ENCODE data around the gene DUOXA2. TPM values are rescaled to one million over a fixed set of nuclear protein-coding genes. Genes with fewer than 3 reads are reported as not detected.

Gene DUOXA2
- polyA plus RNA-seq, 1 donor from 2014 or later, result not detected

- Histone ChIP-seq H3K9me2 (ENCODE audit: insufficient read depth, low read length) (no peaks in the 10 kb centered on the region), H4K20me1 (ENCODE audit: insufficient read depth) (no peaks in the 10 kb centered on the region), H3K79me2 (replicated peaks; ENCODE audit: insufficient read depth, low read length) (no peaks in the 10 kb centered on the region), H3K9ac (ENCODE audit: low read length) (no peak overlapping the region), H3K36me3 (ENCODE audit: insufficient read depth, low read length) (no peaks in the 10 kb centered on the region), H3K4me2 (ENCODE audit: low read length) (no peak overlapping the region), H3K4me3 (ENCODE audit: low read length) (no peak overlapping the region), H3K27me3 (ENCODE audit: insufficient read depth, low read depth, low read length) (no peaks in the 10 kb centered on the region), H3F3A (ENCODE audit: insufficient read depth, low read length, poor library complexity, severe bottlenecking) (no peaks in the 10 kb centered on the region), H3K9me3 (ENCODE audit: low read length) (no peaks in the 10 kb centered on the region), H2AFZ (ENCODE audit: low read depth, low read length) (no peak overlapping the region), H3K27ac (ENCODE audit: low read length) (no peak overlapping the region)
- TF ChIP-seq SMC3 (conservative IDR thresholded peaks at IDR 0.05; ENCODE audit: poor library complexity) (no peak), EZH2 (IDR thresholded peaks at IDR 0.05; ENCODE audit: borderline replicate concordance, insufficient read depth, low read length, poor library complexity, severe bottlenecking) (no peak), EP300 (conservative IDR thresholded peaks at IDR 0.05; ENCODE audit: poor library complexity, severe bottlenecking) (no peak), POLR2AphosphoS5 (IDR thresholded peaks at IDR 0.05) (no peak), MXI1 (conservative IDR thresholded peaks at IDR 0.05; ENCODE audit: poor library complexity, severe bottlenecking) (no peak), CTCF (IDR thresholded peaks at IDR 0.05; ENCODE audit: poor library complexity, severe bottlenecking) (no peak)
These were observed 30.6 kb downstream of the DUOXA2 start for GRCh38 chr15:45144775-45145174.

GRCh38 chr15:45146405-45146804 lies 32.3 kb downstream of the DUOXA2 start:
- H3K27me3 ChIP-seq (ENCODE audit: insufficient read depth, low read depth, low read length), result no peaks in the 10 kb centered on the region
- no peaks in the 10 kb centered on the region for H3K36me3 ChIP-seq (ENCODE audit: insufficient read depth, low read length)
- H3K4me2 ChIP-seq (ENCODE audit: low read length), result no peak overlapping the region
- no peaks in the 10 kb centered on the region for H4K20me1 ChIP-seq (ENCODE audit: insufficient read depth)
- no peak overlapping the region for H3K4me3 ChIP-seq (ENCODE audit: low read length)
- H3K27ac ChIP-seq (ENCODE audit: low read length), result no peak overlapping the region
- H3K9me2 ChIP-seq (ENCODE audit: insufficient read depth, low read length), result no peaks in the 10 kb centered on the region
- H3K9me3 ChIP-seq (ENCODE audit: low read length), result no peaks in the 10 kb centered on the region
- no peaks in the 10 kb centered on the region for H3K79me2 ChIP-seq (replicated peaks; ENCODE audit: insufficient read depth, low read length)
- no peak overlapping the region for H2AFZ ChIP-seq (ENCODE audit: low read depth, low read length)
- H3K9ac ChIP-seq (ENCODE audit: low read length), result no peak overlapping the region
- TF ChIP-seq SMC3 (conservative IDR thresholded peaks at IDR 0.05; ENCODE audit: poor library complexity), result no peak
- no peak for TF ChIP-seq EZH2 (IDR thresholded peaks at IDR 0.05; ENCODE audit: borderline replicate concordance, insufficient read depth, low read length, poor library complexity, severe bottlenecking)
- TF ChIP-seq TAF1 (IDR thresholded peaks at IDR 0.05; ENCODE audit: low read depth), result no peak
- no peak for TF ChIP-seq POLR2AphosphoS5 (IDR thresholded peaks at IDR 0.05)
- no peak for TF ChIP-seq RAD21 (conservative IDR thresholded peaks at IDR 0.05)
- TF ChIP-seq MXI1 (conservative IDR thresholded peaks at IDR 0.05; ENCODE audit: poor library complexity, severe bottlenecking), result no peak
- TF ChIP-seq REST (IDR thresholded peaks at IDR 0.05; ENCODE audit: borderline replicate concordance), result no peak
- no peak for TF ChIP-seq CTCF (IDR thresholded peaks at IDR 0.05; ENCODE audit: poor library complexity, severe bottlenecking)
- no peak for TF ChIP-seq EP300 (conservative IDR thresholded peaks at IDR 0.05; ENCODE audit: poor library complexity, severe bottlenecking)
- H3F3A ChIP-seq (ENCODE audit: insufficient read depth, low read length, poor library complexity, severe bottlenecking), result no peaks in the 10 kb centered on the region
